Lung (tissue), 16 donors: ENCODE measurements around the gene TAAR9. TPM values are rescaled to one million over a fixed set of nuclear protein-coding genes. Genes with fewer than 3 reads are reported as not detected.

Experiments used
- ATAC-seq: fragments of 200-7000 bp; cut with Tn5 transposase; one replicate; pipeline ENCODE4 v1.9.1; 2020; ENCODE audit warnings: moderate number of reproducible peaks; ENCODE audit not compliant: insufficient read depth, low FRiP score
- DNase-seq, 3 donors: peaks; one replicate each; pipeline ENCODE4 v3.0.0-alpha.2; 2013 to 2017
- H3K27ac ChIP-seq, 2 donors: one replicate each; pipeline ENCODE4 v1.5.1; 2013; ENCODE audit warnings: mild to moderate bottlenecking in 2 of 2, moderate library complexity in 2 of 2, control low read depth in 1 of 2, inconsistent platforms in 1 of 2, low read depth in 1 of 2, low read length in 1 of 2
- H3K27me3 ChIP-seq, 3 donors: one replicate each; pipeline ENCODE4 v1.5.1; 2013; ENCODE audit warnings: low read length in 2 of 3; ENCODE audit not compliant: control insufficient read depth in 3 of 3, insufficient read depth in 3 of 3
- H3K36me3 ChIP-seq, 4 donors: one replicate each; pipeline ENCODE4 v1.5.1; 2013; ENCODE audit warnings: low read length in 4 of 4, mild to moderate bottlenecking in 1 of 4, moderate library complexity in 1 of 4; ENCODE audit not compliant: control insufficient read depth in 4 of 4, insufficient read depth in 4 of 4
- H3K4me1 ChIP-seq, 5 donors: one replicate each; pipeline ENCODE4 v1.5.1; 2013; ENCODE audit warnings: low read length in 5 of 5, mild to moderate bottlenecking in 2 of 5, moderate library complexity in 1 of 5; ENCODE audit not compliant: control insufficient read depth in 5 of 5, insufficient read depth in 5 of 5
- H3K4me3 ChIP-seq: one replicate; pipeline ENCODE4 v1.5.1; 2013; ENCODE audit warnings: mild to moderate bottlenecking, control low read depth, moderate library complexity
- H3K9ac ChIP-seq, 2 donors: one replicate each; pipeline ENCODE4 v1.5.1; 2013; ENCODE audit warnings: low read length in 2 of 2, control low read depth in 1 of 2; ENCODE audit not compliant: insufficient read depth in 1 of 2
- H3K9me3 ChIP-seq, 4 donors: one replicate each; pipeline ENCODE4 v1.5.1; 2013; ENCODE audit warnings: low read length in 3 of 4, mild to moderate bottlenecking in 1 of 4, moderate library complexity in 1 of 4; ENCODE audit not compliant: control insufficient read depth in 4 of 4, insufficient read depth in 3 of 4
- WGBS, 2 donors: extraction: QIAGEN DNeasy Blood & Tissue Kit; methylation state at CpG; one replicate each; pipeline ENCODE4 v1.1.7; 2013; 5-methylcytosine and 5-hydroxymethylcytosine counted together
- long read RNA-seq, 5 donors: transcript quantifications; one replicate each; lab custom pipeline, GENCODE V29; 2026
- polyA plus RNA-seq, 2 donors: library from polyadenylated mRNA; stranded (reverse); fragments of 200-250 nt; gene quantifications; one replicate each; pipeline ENCODE4 v1.2.1, GENCODE V29; 2013
- total RNA-seq, 2 donors: library from RNA; depleted of rRNA in 1 of 2; stranded (reverse); fragments of >200 nt in 1 of 2; gene quantifications; one replicate each; pipeline ENCODE4 v1.2.1, GENCODE V29; 2014 to 2021
- TF ChIP-seq, protein P1 (sequence below): IDR thresholded peaks from 2 replicates; pipeline ENCODE4 v1.5.1; 2012; ENCODE audit warnings: mild to moderate bottlenecking; ENCODE audit errors: control extremely low read depth, extremely low read depth
- donor health status: control.
- donor health status: control.
- donor health status: Bipolar disorder and iron deficiency.
- donor health status: healthy.
- donor health status: DM: yes; HTN: yes; CAD: no.

Gene TAAR9, protein sequence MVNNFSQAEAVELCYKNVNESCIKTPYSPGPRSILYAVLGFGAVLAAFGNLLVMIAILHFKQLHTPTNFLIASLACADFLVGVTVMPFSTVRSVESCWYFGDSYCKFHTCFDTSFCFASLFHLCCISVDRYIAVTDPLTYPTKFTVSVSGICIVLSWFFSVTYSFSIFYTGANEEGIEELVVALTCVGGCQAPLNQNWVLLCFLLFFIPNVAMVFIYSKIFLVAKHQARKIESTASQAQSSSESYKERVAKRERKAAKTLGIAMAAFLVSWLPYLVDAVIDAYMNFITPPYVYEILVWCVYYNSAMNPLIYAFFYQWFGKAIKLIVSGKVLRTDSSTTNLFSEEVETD
- total RNA-seq (not detected), polyA plus RNA-seq (not detected)
- long read RNA-seq, donor 1: 0 reads
- long read RNA-seq, donor 2: 0 reads
- long read RNA-seq, donor 3: 0 reads
- long read RNA-seq, donor 4: 0 reads
- long read RNA-seq, donor 5: 0 reads

DNA sequence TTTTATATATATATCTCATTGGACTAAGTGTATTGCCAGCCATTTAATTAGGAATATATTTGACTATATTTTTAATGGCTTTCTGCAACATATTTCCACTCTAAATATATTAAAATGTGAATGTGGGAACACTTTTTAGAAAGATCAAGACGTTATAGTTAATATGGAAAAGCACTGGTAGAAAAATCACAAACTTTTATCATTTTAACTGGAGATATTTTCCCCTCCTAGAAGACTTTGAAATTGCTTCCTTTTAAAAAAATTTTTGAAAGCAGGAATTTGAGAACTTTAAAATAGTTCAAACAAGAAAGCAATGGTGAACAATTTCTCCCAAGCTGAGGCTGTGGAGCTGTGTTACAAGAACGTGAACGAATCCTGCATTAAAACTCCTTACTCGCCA lies at the start of gene TAAR9:
Gene TAAR9 (plus strand): TSS at position 301 of the 400 bp plus-strand sequence. CDS start 13 bp downstream, at position 314.
- no peak within 1 kb of the TSS for H3K4me3 ChIP-seq
- no peaks in the 10 kb centered on the region for H3K27me3 ChIP-seq
- no peak for DNase-seq
- 85 to 91% methylated on average over 4 of the region's 4 CpGs for WGBS, 2 donors
- H3K36me3 ChIP-seq: no peaks in the 10 kb centered on the region
- ATAC-seq: no peak
- no peak within 1 kb of the TSS for H3K9ac ChIP-seq
- H3K9me3 ChIP-seq: no peaks in the 10 kb centered on the region
- TF ChIP-seq, protein P1, sequence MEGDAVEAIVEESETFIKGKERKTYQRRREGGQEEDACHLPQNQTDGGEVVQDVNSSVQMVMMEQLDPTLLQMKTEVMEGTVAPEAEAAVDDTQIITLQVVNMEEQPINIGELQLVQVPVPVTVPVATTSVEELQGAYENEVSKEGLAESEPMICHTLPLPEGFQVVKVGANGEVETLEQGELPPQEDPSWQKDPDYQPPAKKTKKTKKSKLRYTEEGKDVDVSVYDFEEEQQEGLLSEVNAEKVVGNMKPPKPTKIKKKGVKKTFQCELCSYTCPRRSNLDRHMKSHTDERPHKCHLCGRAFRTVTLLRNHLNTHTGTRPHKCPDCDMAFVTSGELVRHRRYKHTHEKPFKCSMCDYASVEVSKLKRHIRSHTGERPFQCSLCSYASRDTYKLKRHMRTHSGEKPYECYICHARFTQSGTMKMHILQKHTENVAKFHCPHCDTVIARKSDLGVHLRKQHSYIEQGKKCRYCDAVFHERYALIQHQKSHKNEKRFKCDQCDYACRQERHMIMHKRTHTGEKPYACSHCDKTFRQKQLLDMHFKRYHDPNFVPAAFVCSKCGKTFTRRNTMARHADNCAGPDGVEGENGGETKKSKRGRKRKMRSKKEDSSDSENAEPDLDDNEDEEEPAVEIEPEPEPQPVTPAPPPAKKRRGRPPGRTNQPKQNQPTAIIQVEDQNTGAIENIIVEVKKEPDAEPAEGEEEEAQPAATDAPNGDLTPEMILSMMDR: no peak
- H3K4me1 ChIP-seq: no peaks in the 10 kb centered on the region
- no peak within 1 kb of the TSS for H3K27ac ChIP-seq

GRCh38 chr6:132489376-132489775 lies 48.7 kb upstream of the TAAR9 start:
- Histone ChIP-seq H3K27ac (no peak overlapping the region), H3K27me3 (no peaks in the 10 kb centered on the region), H3K4me1 (peaks cover 0 to 15% (median 0%) of the 10 kb centered on the region in 5 donors), H3K36me3 (peaks cover 0 to 7% (median 4%) of the 10 kb centered on the region in 4 donors), H3K9me3 (peaks cover 0 to under 1% (median 0%) of the 10 kb centered on the region in 4 donors), H3K9ac (no peak overlapping the region), H3K4me3 (no peak overlapping the region)
- WGBS, 2 donors: 92 to 96% methylated on average over 4 of the region's 4 CpGs
- ATAC-seq (no peak), DNase-seq (no peak)
- TF ChIP-seq, protein P1: no peak

DNA sequence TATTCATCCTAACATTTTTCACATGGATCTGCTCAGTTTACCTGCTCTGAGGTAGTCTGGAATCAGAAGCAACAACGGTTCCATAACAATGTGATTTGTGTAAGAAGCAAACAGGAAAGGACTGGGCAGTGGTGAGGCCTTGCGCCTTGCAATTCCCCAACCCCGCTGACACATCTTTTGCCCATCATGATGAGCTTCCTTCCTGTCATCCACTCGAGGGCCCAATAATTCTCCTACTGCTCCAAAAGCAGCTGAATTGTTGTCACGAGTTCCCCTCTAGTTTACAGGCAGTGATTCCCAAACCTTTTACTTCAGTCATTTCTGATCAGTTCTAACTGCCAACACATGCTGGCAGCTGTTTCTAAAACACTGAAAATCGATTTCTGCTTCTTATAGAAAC lies 48.1 kb upstream of the TAAR9 start:
- 26 to 38% methylated on average over 6 of the region's 6 CpGs for WGBS, 2 donors
- H3K4me3 ChIP-seq: no peak overlapping the region
- H3K9ac ChIP-seq: no peak overlapping the region
- H3K27ac ChIP-seq: no peak overlapping the region
- H3K9me3 ChIP-seq: peaks cover 0 to 2% (median 0%) of the 10 kb centered on the region in 4 donors
- TF ChIP-seq, protein P1: no peak
- peaks cover 0 to 15% (median 0%) of the 10 kb centered on the region in 5 donors for H3K4me1 ChIP-seq
- ATAC-seq (peak; percentile 37), DNase-seq (peak in 2 of 3 donors; percentile 27 to 38)
- peaks cover 2 to 12% (median 7%) of the 10 kb centered on the region in 4 donors for H3K36me3 ChIP-seq
- no peaks in the 10 kb centered on the region for H3K27me3 ChIP-seq
